Measurements from ENCODE around the gene TSTD1.

The TSTD1 gene, protein sequence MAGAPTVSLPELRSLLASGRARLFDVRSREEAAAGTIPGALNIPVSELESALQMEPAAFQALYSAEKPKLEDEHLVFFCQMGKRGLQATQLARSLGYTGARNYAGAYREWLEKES

DNA sequence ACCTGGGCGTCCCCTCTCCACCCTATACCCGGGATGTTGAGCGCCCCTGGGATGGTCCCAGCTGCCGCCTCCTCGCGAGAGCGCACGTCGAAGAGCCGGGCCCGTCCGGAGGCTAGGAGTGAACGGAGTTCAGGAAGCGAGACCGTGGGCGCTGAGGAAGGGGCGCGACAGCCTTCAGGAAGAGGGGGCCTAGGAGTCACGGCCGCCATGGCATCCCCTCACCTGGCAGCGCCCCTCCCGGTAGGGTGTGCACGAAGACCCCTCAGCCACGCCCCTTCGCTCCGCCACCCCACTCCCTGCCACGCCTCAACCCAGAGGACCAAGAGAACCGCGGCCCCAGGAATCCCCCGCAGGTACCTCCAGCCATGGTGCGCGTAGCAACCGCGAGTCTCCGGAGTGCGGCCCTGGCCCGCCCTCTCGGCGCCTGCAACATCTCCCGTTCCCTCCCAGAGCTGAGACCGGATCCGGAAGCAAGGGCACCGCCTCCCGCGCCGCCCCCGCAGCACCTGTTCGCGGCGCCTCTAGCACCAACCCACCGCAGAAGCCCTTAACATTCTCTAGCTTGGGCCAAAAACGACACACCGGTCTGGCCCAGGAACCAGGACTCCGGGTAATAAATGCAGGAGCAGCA is at the start of gene TSTD1:
Gene TSTD1 (minus strand): TSS at position 442 of the 631 bp plus-strand sequence. CDS start 75 bp downstream, at position 367.
- peaks cover 37% of the 10 kb centered on the region for H3K4me1 Mint-ChIP-seq

GRCh38 chr1:161086457-161086856 is 47.7 kb upstream of the TSTD1 start:
- no peak overlapping the region for H3K4me3 Mint-ChIP-seq
- H3K36me3 Mint-ChIP-seq, result no peaks in the 10 kb centered on the region
- H3K9me3 Mint-ChIP-seq, result no peaks in the 10 kb centered on the region
- H3K27ac Mint-ChIP-seq, result no peak overlapping the region
- no peaks in the 10 kb centered on the region for H3K27me3 Mint-ChIP-seq
- peaks cover 10% of the 10 kb centered on the region for H3K4me1 Mint-ChIP-seq

More for the DNA sequence above, at the start of gene TSTD1:
- H3K4me3 Mint-ChIP-seq, result peak within 1 kb of the TSS; percentile 94
- peaks cover 8% of the 10 kb centered on the region for H3K36me3 Mint-ChIP-seq
- H3K27ac Mint-ChIP-seq, result peak within 1 kb of the TSS; percentile 95
- no peaks in the 10 kb centered on the region for H3K27me3 Mint-ChIP-seq
- H3K9me3 Mint-ChIP-seq, result no peaks in the 10 kb centered on the region

DNA sequence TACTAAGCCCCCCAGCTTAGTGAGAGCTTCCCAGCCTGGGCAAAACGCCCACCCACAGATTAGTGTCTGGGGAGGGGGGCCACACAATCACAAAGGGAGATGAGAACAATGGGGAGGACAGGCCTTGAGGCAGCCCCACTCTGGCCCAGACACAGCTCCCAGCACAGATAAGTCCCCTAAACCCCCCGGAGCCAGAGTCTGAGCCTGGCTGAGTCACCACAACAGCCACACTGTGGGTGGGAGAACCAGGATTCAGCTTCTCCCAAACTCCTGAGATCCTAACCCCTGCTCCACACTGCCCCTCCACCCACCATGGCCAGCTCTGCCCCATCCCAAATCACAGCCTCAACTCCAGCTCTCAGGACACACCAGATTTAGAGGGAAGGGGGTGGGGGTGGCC is 46.4 kb upstream of the TSTD1 start:
- Mint-ChIP-seq H3K4me3 (no peak overlapping the region), H3K36me3 (no peaks in the 10 kb centered on the region), H3K27ac (no peak overlapping the region), H3K27me3 (no peaks in the 10 kb centered on the region), H3K9me3 (no peaks in the 10 kb centered on the region), H3K4me1 (peaks cover under 1% of the 10 kb centered on the region)

- Mint-ChIP-seq H3K9me3 (no peaks in the 10 kb centered on the region), H3K4me3 (no peak overlapping the region), H3K4me1 (no peaks in the 10 kb centered on the region), H3K36me3 (no peaks in the 10 kb centered on the region), H3K27me3 (no peaks in the 10 kb centered on the region), H3K27ac (no peak overlapping the region)
Measured at GRCh38 chr1:161084597-161084988, 45.8 kb upstream of the TSTD1 start.

GRCh38 chr1:161083748-161084596 is 45.2 kb upstream of the TSTD1 start:
- Mint-ChIP-seq H3K4me1 (no peaks in the 10 kb centered on the region), H3K9me3 (no peaks in the 10 kb centered on the region), H3K36me3 (no peaks in the 10 kb centered on the region), H3K27ac (no peak overlapping the region), H3K4me3 (no peak overlapping the region), H3K27me3 (no peaks in the 10 kb centered on the region)

DNA sequence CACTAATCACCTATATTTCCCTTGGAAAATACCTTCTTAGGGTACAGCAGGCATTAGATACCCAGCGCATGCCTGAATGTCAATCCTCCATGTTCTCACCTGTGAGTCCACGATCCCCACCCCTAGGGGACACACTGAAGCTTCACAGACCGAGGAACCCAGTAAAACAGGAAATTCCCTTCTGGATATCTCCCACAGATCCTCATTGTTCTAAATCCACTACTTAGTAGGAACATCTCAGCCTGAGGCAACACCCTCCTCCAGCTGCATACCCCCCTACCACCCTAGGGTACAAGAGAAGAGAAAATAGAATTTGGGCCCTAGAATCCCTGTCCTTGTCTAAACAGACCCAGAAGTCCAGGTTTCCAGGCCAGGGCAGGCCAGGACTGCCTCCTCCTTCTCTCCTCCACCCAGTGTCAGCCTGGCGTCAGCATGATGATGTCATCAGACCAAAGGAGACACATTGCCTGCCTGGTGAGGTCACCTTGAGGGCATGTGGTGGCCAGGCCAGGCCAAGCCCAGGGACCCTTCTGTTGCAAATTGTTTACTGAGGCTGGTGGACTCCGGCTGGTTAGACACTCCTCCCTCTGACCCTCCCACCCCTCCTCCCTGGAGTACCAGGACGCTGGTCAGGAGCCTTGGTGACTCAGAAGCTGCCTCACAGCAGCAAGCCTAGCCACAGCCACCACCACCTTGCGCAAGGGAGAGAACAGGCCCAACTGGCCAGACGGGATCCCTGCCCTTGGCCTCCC is 44.4 kb upstream of the TSTD1 start:
- Mint-ChIP-seq H3K27me3 (no peaks in the 10 kb centered on the region), H3K27ac (no peak overlapping the region), H3K4me1 (no peaks in the 10 kb centered on the region), H3K4me3 (no peak overlapping the region), H3K36me3 (no peaks in the 10 kb centered on the region), H3K9me3 (no peaks in the 10 kb centered on the region)

- Mint-ChIP-seq H3K36me3 (no peaks in the 10 kb centered on the region), H3K27me3 (no peaks in the 10 kb centered on the region), H3K9me3 (no peaks in the 10 kb centered on the region), H3K4me3 (no peak overlapping the region), H3K4me1 (no peaks in the 10 kb centered on the region), H3K27ac (no peak overlapping the region)
Measured at GRCh38 chr1:161082483-161082882, 43.7 kb upstream of the TSTD1 start.

DNA sequence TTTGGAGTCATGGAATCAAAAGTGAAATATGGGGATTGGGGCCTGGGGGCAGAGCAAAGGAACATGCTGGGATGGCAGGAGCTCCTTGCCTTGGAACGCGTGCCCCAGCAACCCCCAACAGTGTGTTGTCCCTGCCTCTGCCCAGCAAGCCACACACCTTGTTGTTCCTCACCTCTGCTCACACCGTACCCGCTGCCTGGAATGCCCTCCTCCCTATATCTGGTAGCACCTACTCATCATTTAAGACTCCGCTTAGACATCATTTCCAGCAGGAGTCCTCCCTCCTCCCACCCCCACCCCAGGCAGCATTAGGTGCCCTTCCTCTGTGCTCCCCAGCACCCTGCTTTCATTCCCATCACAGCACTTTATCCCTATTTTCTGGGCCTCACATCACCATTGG is 42.8 kb upstream of the TSTD1 start:
- Mint-ChIP-seq H3K4me3 (no peak overlapping the region), H3K36me3 (no peaks in the 10 kb centered on the region), H3K4me1 (no peaks in the 10 kb centered on the region), H3K27ac (no peak overlapping the region), H3K27me3 (no peaks in the 10 kb centered on the region), H3K9me3 (no peaks in the 10 kb centered on the region)

- H3K27ac Mint-ChIP-seq, result peak overlapping the region; percentile 66
- H3K36me3 Mint-ChIP-seq, result no peaks in the 10 kb centered on the region
- H3K4me3 Mint-ChIP-seq, result no peak overlapping the region
- H3K4me1 Mint-ChIP-seq, result no peaks in the 10 kb centered on the region
- no peaks in the 10 kb centered on the region for H3K27me3 Mint-ChIP-seq
- no peaks in the 10 kb centered on the region for H3K9me3 Mint-ChIP-seq
Measured at GRCh38 chr1:161080441-161081405, 42.0 kb upstream of the TSTD1 start.

GRCh38 chr1:161079436-161080110 is 40.8 kb upstream of the TSTD1 start:
- Mint-ChIP-seq H3K27ac (no peak overlapping the region), H3K27me3 (no peaks in the 10 kb centered on the region), H3K4me3 (no peak overlapping the region), H3K4me1 (no peaks in the 10 kb centered on the region), H3K9me3 (no peaks in the 10 kb centered on the region), H3K36me3 (no peaks in the 10 kb centered on the region)

DNA sequence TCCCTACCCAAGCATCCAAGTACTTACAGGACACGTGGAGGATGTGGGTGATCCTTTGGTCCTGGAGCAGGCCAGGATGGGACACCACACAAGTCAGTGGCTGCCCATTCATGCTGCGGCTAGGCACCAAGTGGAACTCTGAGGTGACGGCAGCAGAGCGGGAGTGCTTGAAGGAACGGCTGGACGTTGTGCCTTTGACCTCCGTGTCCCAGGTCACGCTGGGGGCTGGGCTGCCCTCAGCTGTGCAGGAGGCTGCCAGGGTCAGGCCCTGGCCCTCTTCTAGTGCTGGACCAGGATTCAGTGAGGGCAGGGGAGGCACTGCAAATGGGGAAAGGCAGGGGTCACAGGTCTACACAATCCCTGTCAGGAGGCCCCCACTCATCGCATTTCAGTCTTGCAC is 38.7 kb upstream of the TSTD1 start:
- Mint-ChIP-seq H3K27me3 (no peaks in the 10 kb centered on the region), H3K36me3 (no peaks in the 10 kb centered on the region), H3K27ac (no peak overlapping the region), H3K4me3 (no peak overlapping the region), H3K9me3 (no peaks in the 10 kb centered on the region), H3K4me1 (no peaks in the 10 kb centered on the region)

DNA sequence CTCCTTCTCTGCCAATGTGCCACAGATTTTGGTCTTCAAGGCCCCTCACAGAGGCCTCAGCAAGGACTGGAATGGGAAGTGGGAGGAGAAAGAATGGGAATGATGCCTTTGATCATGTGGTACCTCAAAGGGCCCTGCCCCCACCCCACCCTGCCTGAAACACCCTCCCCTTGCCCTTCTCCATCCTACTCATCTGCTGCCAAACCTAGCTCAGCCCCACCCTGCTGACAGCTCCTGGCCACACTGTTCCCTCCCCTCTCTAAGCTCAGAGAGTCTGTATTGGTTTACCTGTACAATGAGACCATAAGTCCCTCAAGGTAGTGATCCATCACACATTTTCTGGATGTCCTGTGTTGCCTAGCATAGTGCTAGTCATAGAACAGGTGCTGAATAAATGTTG is 37.6 kb upstream of the TSTD1 start:
- no peaks in the 10 kb centered on the region for H3K9me3 Mint-ChIP-seq
- no peak overlapping the region for H3K4me3 Mint-ChIP-seq
- H3K27me3 Mint-ChIP-seq, result no peaks in the 10 kb centered on the region
- no peaks in the 10 kb centered on the region for H3K36me3 Mint-ChIP-seq
- H3K27ac Mint-ChIP-seq, result no peak overlapping the region
- H3K4me1 Mint-ChIP-seq, result peaks cover 9% of the 10 kb centered on the region

DNA sequence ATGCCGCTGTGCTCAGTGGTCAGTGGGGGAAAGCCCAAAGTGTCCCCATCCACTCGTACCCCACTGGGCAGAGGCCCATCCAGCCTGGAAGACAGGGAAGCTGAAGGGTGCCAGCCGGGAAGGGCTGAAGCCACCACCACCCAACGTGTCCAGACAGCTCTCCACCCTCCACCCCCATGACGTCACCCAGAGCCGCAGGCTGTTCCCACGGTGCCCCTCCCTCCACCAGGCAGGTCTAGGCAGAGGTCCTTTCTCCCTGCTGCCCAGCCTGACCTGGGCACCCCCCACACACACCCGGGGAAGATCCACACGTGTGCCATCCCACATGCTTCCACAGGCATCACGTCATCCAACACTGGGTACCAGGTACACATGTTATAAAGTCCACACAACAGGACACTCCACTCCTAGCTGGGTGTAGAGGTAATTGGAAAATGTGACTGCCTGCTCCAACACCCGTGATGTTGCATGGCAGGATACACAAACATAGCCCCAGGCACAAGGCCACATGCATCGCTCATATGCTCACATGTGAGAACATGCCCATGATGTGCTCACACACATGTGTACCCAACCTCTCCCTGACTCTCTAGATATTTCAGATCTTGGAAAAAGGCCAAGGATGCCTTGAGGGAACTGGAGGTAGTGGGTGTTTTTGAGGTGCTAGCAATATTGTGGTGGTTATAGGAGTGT is 36.1 kb upstream of the TSTD1 start:
- H3K36me3 Mint-ChIP-seq, result no peaks in the 10 kb centered on the region
- H3K27me3 Mint-ChIP-seq, result no peaks in the 10 kb centered on the region
- H3K4me1 Mint-ChIP-seq, result peaks cover 25% of the 10 kb centered on the region
- H3K9me3 Mint-ChIP-seq, result no peaks in the 10 kb centered on the region
- H3K27ac Mint-ChIP-seq, result no peak overlapping the region
- H3K4me3 Mint-ChIP-seq, result no peak overlapping the region

All from activated naive CD4-positive, alpha-beta T cell treated with anti-CD3 and anti-CD28 coated beads, Interleukin-2, amount 50 U/mL, for 24 hours (primary cell).